Keratinocyte (primary cell): ENCODE data around the gene ZNF638. TPM values are rescaled to one million over a fixed set of nuclear protein-coding genes. Genes with fewer than 3 reads are reported as not detected.
A peak's percentile ranks its signal among the peaks of the same experiment; 100 is the strongest.

ENCODE experiments used
- DNase-seq: peaks from one replicate; pipeline ENCODE4 v3.0.0-alpha.2; 2011; ENCODE audit warnings: low read depth, missing footprints, low spot score
- FAIRE-seq: peaks from 2 replicates; lab custom pipeline; 2011; peaks lifted over from hg19 to GRCh38; lab: Jason Lieb, UNC
- H2AFZ ChIP-seq: 2 replicates; pipeline ENCODE4 v1.6.0; 2012; ENCODE audit warnings: low read length, control low read depth, inconsistent platforms; ENCODE audit not compliant: control insufficient read depth
- H3K27ac ChIP-seq: 2 replicates; pipeline ENCODE4 v1.5.1; 2011; ENCODE audit warnings: low read length; ENCODE audit not compliant: control insufficient read depth, insufficient read depth
- H3K27me3 ChIP-seq: 3 replicates; pipeline ENCODE4 v1.6.0; 2011; ENCODE audit warnings: low read length; ENCODE audit not compliant: control insufficient read depth, insufficient read depth; ENCODE audit errors: extremely low read depth
- H3K36me3 ChIP-seq, 2 experiments: 2 replicates in 1 of 2; 3 replicates in 1 of 2; pipeline ENCODE4 v1.5.1; 2011; ENCODE audit warnings: low read length in 2 of 2, mild to moderate bottlenecking in 1 of 2; ENCODE audit not compliant: control insufficient read depth in 2 of 2, insufficient read depth in 2 of 2; ENCODE audit errors: extremely low read depth in 1 of 2
- H3K4me1 ChIP-seq: 3 replicates; pipeline ENCODE4 v1.5.1; 2011; ENCODE audit warnings: low read length; ENCODE audit not compliant: control insufficient read depth, insufficient read depth; ENCODE audit errors: extremely low read depth
- H3K4me2 ChIP-seq: 3 replicates; pipeline ENCODE4 v1.6.0; 2011; ENCODE audit warnings: low read depth, low read length; ENCODE audit not compliant: control insufficient read depth, insufficient read depth; ENCODE audit errors: extremely low read depth
- H3K4me3 ChIP-seq, 3 experiments: fragments of 200-600 bp in 1 of 3; sonication (generic) in 1 of 3; 2 replicates in 2 of 3; 3 replicates in 1 of 3; pipeline ENCODE4 v1.5.1; 2011 to 2016; ENCODE audit warnings: low read length in 3 of 3, mild to moderate bottlenecking in 3 of 3, control low read depth in 2 of 3, inconsistent platforms in 1 of 3, low read depth in 1 of 3, mixed read lengths in 1 of 3, mixed run types in 1 of 3, moderate library complexity in 1 of 3; ENCODE audit not compliant: control insufficient read depth in 2 of 3, insufficient read depth in 2 of 3; ENCODE audit errors: extremely low read depth in 1 of 3
- H3K79me2 ChIP-seq: 2 replicates; pipeline ENCODE4 v1.6.0; 2012; ENCODE audit warnings: low read length; ENCODE audit not compliant: control insufficient read depth, insufficient read depth
- H3K9ac ChIP-seq: 3 replicates; pipeline ENCODE4 v1.6.0; 2011; ENCODE audit warnings: low read length; ENCODE audit not compliant: control insufficient read depth, insufficient read depth; ENCODE audit errors: extremely low read depth
- H3K9me1 ChIP-seq: 3 replicates; pipeline ENCODE4 v1.6.0; 2011; ENCODE audit warnings: low read length; ENCODE audit not compliant: control insufficient read depth, insufficient read depth; ENCODE audit errors: extremely low read depth
- H3K9me3 ChIP-seq: 2 replicates; pipeline ENCODE4 v1.5.1; 2012; ENCODE audit warnings: low read depth, low read length; ENCODE audit not compliant: control insufficient read depth
- H4K20me1 ChIP-seq: 3 replicates; pipeline ENCODE4 v1.6.0; 2011; ENCODE audit warnings: low read length; ENCODE audit not compliant: control insufficient read depth, insufficient read depth; ENCODE audit errors: extremely low read depth
- CTCF ChIP-seq, 3 experiments: IDR thresholded peaks in 1 of 3; conservative IDR thresholded peaks in 1 of 3; optimal IDR thresholded peaks in 1 of 3; 2 replicates in 2 of 3; 3 replicates in 1 of 3; pipeline versions ENCODE3 to v1.5.1; 2011; ENCODE audit warnings: low read length in 3 of 3, mild to moderate bottlenecking in 3 of 3, moderate library complexity in 2 of 3, control low read depth in 1 of 3, inconsistent platforms in 1 of 3; ENCODE audit not compliant: insufficient read depth in 2 of 3; ENCODE audit errors: extremely low read depth in 1 of 3
- EZH2 ChIP-seq: IDR thresholded peaks from one replicate; pipeline ENCODE4 v1.6.1; 2012; ENCODE audit warnings: inconsistent platforms, mild to moderate bottlenecking, low read length, moderate library complexity
- dilution Hi-C: fragments of 300-500 bp; cut with MboI; formaldehyde crosslinking; loops from one replicate; pipeline ENCODE4 v1.7.0; 2020; ENCODE audit warnings: low sequenced_read_pairs; ENCODE audit not compliant: extremely low pct_ligation_motif_present
- polyA plus RNA-seq, 5 experiments: library from polyadenylated mRNA; depleted of rRNA in 3 of 5; stranded (reverse) in 3 of 5; stranded (forward) in 1 of 5; unstranded in 1 of 5; fragments of >200 nt; gene quantifications; 1 replicate in 1 of 5; 2 replicates in 3 of 5; 3 replicates in 1 of 5; pipeline versions ENCODE4 v1.2.1 to v1.2.3, GENCODE V29; 2011 to 2012; ENCODE audit warnings: missing spikeins in 2 of 5, low read depth in 1 of 5, low replicate concordance in 1 of 5

ZNF638 gene
- polyA plus RNA-seq, 1 donor (not counting 4 experiments of a cell fraction or from before 2014, with no cell fraction given): 66.5 TPM

- Histone ChIP-seq H3K4me3 (peak overlapping the region; percentile 86 to 98 (median 93)), H4K20me1 (no peaks in the 10 kb centered on the region), H3K9me1 (no peaks in the 10 kb centered on the region), H3K4me2 (peak overlapping the region; percentile 94), H3K36me3 (no peaks in the 10 kb centered on the region), H3K79me2 (peaks cover 56% of the 10 kb centered on the region), H3K27ac (peak overlapping the region; percentile 94), H3K9ac (peak overlapping the region; percentile 98), H3K9me3 (no peaks in the 10 kb centered on the region), H3K27me3 (no peaks in the 10 kb centered on the region), H2AFZ (peak overlapping the region; percentile 99), H3K4me1 (peaks cover 5% of the 10 kb centered on the region)
- DNase-seq: no peak
- TF ChIP-seq CTCF (optimal IDR thresholded peaks at IDR 0.05 in 1 of 3, IDR thresholded peaks at IDR 0.05 in 1 of 3, conservative IDR thresholded peaks at IDR 0.05 in 1 of 3; ENCODE audit: extremely low read depth in 1 of 3, insufficient read depth in 2 of 3, low read length in 3 of 3) (no peak), EZH2 (no peak)
- dilution Hi-C loops: no loop called here
- no peak for FAIRE-seq
Measured at GRCh38 chr2:71332435-71332796, 834 bp downstream of the ZNF638 start.

GRCh38 chr2:71333619-71334018 lies 2.0 kb downstream of the ZNF638 start:
- Histone ChIP-seq H3K27ac (peak overlapping the region; percentile 94), H3K9me3 (no peaks in the 10 kb centered on the region), H3K36me3 (no peaks in the 10 kb centered on the region), H3K9ac (peak overlapping the region; percentile 98), H3K9me1 (no peaks in the 10 kb centered on the region), H3K4me1 (peaks cover 5% of the 10 kb centered on the region), H3K4me2 (peak overlapping the region; percentile 94), H3K4me3 (peak overlapping the region; percentile 86 to 98 (median 93)), H4K20me1 (no peaks in the 10 kb centered on the region), H3K27me3 (no peaks in the 10 kb centered on the region), H2AFZ (no peak overlapping the region), H3K79me2 (peaks cover 68% of the 10 kb centered on the region)
- DNase-seq: no peak
- no peak for FAIRE-seq
- dilution Hi-C loops: no loop called here
- TF ChIP-seq CTCF (optimal IDR thresholded peaks at IDR 0.05 in 1 of 3, IDR thresholded peaks at IDR 0.05 in 1 of 3, conservative IDR thresholded peaks at IDR 0.05 in 1 of 3; ENCODE audit: extremely low read depth in 1 of 3, insufficient read depth in 2 of 3, low read length in 3 of 3): no peak
- TF ChIP-seq EZH2: no peak
